ENCODE results near the gene SAXO1. TPM values are rescaled to one million over a fixed set of nuclear protein-coding genes. Genes with fewer than 3 reads are reported as not detected.
A peak's percentile ranks its signal among the peaks of the same experiment; 100 is the strongest.
"Not testable (repeated sequence)": the region's sequence is repeated elsewhere in the genome, so short reads cannot be mapped to it uniquely, and the experiment has no call there.

Gene SAXO1
- total RNA-seq, 1 donor from 2014 or later, result 0.15 TPM

DNA sequence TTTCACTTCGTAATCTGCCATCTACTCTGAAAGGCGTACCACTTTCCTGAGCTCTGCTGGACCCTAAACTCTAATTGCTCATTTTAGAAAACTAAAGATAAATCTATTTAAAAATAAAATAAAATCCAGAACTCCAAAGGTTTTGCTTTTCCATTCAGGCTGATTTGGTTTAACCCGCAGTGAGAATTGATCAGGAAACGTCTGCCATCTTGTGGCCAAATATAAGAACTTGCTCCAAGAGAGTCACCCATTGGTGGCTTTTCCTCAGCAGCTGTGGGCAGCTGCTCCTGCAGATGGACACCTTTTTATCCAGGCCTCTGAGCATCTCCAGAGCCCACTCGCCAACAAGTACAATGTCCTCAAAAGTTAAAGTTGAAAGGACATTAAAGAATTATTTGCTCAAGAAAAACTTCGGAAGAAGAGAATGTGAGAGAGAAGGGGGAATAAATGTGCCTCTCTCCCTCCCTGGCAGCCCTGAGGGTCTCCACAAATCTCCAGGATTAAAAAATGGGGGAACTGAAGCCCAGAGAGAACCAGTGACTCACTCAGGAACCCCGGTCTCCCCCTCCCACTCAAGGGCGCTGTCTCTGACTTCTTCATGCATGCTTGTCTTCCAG is 4.1 kb downstream of the SAXO1 start:
- Histone ChIP-seq H3K36me3 (no peaks in the 10 kb centered on the region), H3K27me3 (ENCODE audit: low read depth) (no peaks in the 10 kb centered on the region), H3K4me1 (no peaks in the 10 kb centered on the region), H3K4me3 (no peak overlapping the region), H3K9me3 (no peaks in the 10 kb centered on the region), H3K27ac (no peak overlapping the region)
- no peak for DNase-seq
- TF ChIP-seq CTCF (IDR thresholded peaks at IDR 0.05), result peak; percentile 79
- intact Hi-C loops (cut with DNase I), result loop anchor here (10.0 kb wide), 1 partner anchor 774 kb away; no protein-coding TSS in a partner anchor
- ATAC-seq, result peak; percentile 60 to 81

GRCh38 chr9:19027825-19028224 is 5.2 kb downstream of the SAXO1 start:
- DNase-seq, result no peak
- H3K27me3 ChIP-seq (ENCODE audit: low read depth), result no peaks in the 10 kb centered on the region
- intact Hi-C loops (cut with DNase I), result loop anchor here (10.0 kb wide), 1 partner anchor 773 kb away; no protein-coding TSS in a partner anchor
- H3K36me3 ChIP-seq, result no peaks in the 10 kb centered on the region
- H3K27ac ChIP-seq, result no peak overlapping the region
- H3K4me3 ChIP-seq, result no peak overlapping the region
- H3K9me3 ChIP-seq, result no peaks in the 10 kb centered on the region
- H3K4me1 ChIP-seq, result no peaks in the 10 kb centered on the region
- TF ChIP-seq CTCF (IDR thresholded peaks at IDR 0.05), result no peak
- ATAC-seq, result peak; percentile 8 to 23

- intact Hi-C loops (cut with DNase I), result loop anchor here (10.0 kb wide), 1 partner anchor 772 kb away; no protein-coding TSS in a partner anchor
- no peak for TF ChIP-seq CTCF (IDR thresholded peaks at IDR 0.05)
- no peaks in the 10 kb centered on the region for H3K4me1 ChIP-seq
- H3K9me3 ChIP-seq, result no peaks in the 10 kb centered on the region
- H3K27ac ChIP-seq, result no peak overlapping the region
- H3K36me3 ChIP-seq, result no peaks in the 10 kb centered on the region
- H3K4me3 ChIP-seq, result no peak overlapping the region
- ATAC-seq (no peak), DNase-seq (no peak)
- H3K27me3 ChIP-seq (ENCODE audit: low read depth), result no peaks in the 10 kb centered on the region
Measured at GRCh38 chr9:19026375-19026774, 6.6 kb downstream of the SAXO1 start.

- intact Hi-C loops (cut with DNase I), result loop anchor here (10.0 kb wide), 1 partner anchor 768 kb away; no protein-coding TSS in a partner anchor
- DNase-seq (no peak), ATAC-seq (peak; percentile 42 to 44)
- H3K27me3 ChIP-seq (ENCODE audit: low read depth), result no peaks in the 10 kb centered on the region
- H3K4me3 ChIP-seq, result no peak overlapping the region
- no peaks in the 10 kb centered on the region for H3K36me3 ChIP-seq
- no peaks in the 10 kb centered on the region for H3K4me1 ChIP-seq
- H3K27ac ChIP-seq, result no peak overlapping the region
- no peaks in the 10 kb centered on the region for H3K9me3 ChIP-seq
- no peak for TF ChIP-seq CTCF (IDR thresholded peaks at IDR 0.05)
Measured at GRCh38 chr9:19023078-19023477, 9.9 kb downstream of the SAXO1 start.

- H3K4me3 ChIP-seq, result no peak overlapping the region
- intact Hi-C loops (cut with DNase I), result loop anchor here (10.0 kb wide), 1 partner anchor 767 kb away; no protein-coding TSS in a partner anchor
- no peaks in the 10 kb centered on the region for H3K36me3 ChIP-seq
- no peaks in the 10 kb centered on the region for H3K4me1 ChIP-seq
- no peak overlapping the region for H3K27ac ChIP-seq
- no peaks in the 10 kb centered on the region for H3K9me3 ChIP-seq
- ATAC-seq (no peak), DNase-seq (no peak)
- H3K27me3 ChIP-seq (ENCODE audit: low read depth), result no peaks in the 10 kb centered on the region
- TF ChIP-seq CTCF (IDR thresholded peaks at IDR 0.05), result no peak
Measured at GRCh38 chr9:19022206-19022605, 10.8 kb downstream of the SAXO1 start.

- H3K27ac ChIP-seq; H3K36me3 ChIP-seq; H3K4me1 ChIP-seq; H3K27me3 ChIP-seq (ENCODE audit: low read depth); H3K4me3 ChIP-seq; DNase-seq; H3K9me3 ChIP-seq; ATAC-seq: not testable (repeated sequence)
- intact Hi-C loops (cut with DNase I), result loop anchor here (10.0 kb wide), 1 partner anchor 767 kb away; no protein-coding TSS in a partner anchor
Measured at GRCh38 chr9:19021649-19022048, 11.4 kb downstream of the SAXO1 start.
